ENCODE measurements around the gene CAPN9.

- TF ChIP-seq CTCF (IDR thresholded peaks at IDR 0.05) (no peak), POLR2A (IDR thresholded peaks at IDR 0.05) (no peak)
These were observed 65.4 kb downstream of the CAPN9 start for GRCh38 chr1:230812568-230812967.

Measured in thyroid gland (tissue), 4 donors.